Liver (tissue), 8 donors: Measurements from ENCODE around the gene LOC128125822.

ENCODE experiments used
- DNase-seq: peaks from one replicate; pipeline ENCODE4 v3.0.0-alpha.2; 2017; ENCODE audit warnings: low spot score
- H3K27ac ChIP-seq, 2 donors: one replicate each; pipeline ENCODE4 v1.7.0; 2013; ENCODE audit warnings: inconsistent platforms in 2 of 2, low read length in 2 of 2, control low read depth in 1 of 2, low read depth in 1 of 2, mild to moderate bottlenecking in 1 of 2
- H3K27me3 ChIP-seq, 4 donors: one replicate each; pipeline versions ENCODE4 v1.6.1 to v1.7.0; 2013; ENCODE audit warnings: low read length in 3 of 4, inconsistent platforms in 1 of 4, mild to moderate bottlenecking in 1 of 4, moderate library complexity in 1 of 4; ENCODE audit not compliant: control insufficient read depth in 4 of 4, insufficient read depth in 4 of 4
- H3K36me3 ChIP-seq, 4 donors: one replicate each; pipeline versions ENCODE4 v1.6.1 to v1.7.0; 2013; ENCODE audit warnings: low read length in 3 of 4, mild to moderate bottlenecking in 3 of 4, low read depth in 1 of 4, moderate library complexity in 1 of 4; ENCODE audit not compliant: control insufficient read depth in 4 of 4, insufficient read depth in 3 of 4
- H3K4me1 ChIP-seq, 4 donors: one replicate each; pipeline versions ENCODE4 v1.6.1 to v1.7.0; 2013; ENCODE audit warnings: low read length in 3 of 4, mild to moderate bottlenecking in 3 of 4, moderate library complexity in 1 of 4; ENCODE audit not compliant: control insufficient read depth in 4 of 4, insufficient read depth in 4 of 4
- H3K4me3 ChIP-seq, 3 donors: one replicate each; pipeline versions ENCODE4 v1.6.1 to v1.7.0; 2013; ENCODE audit warnings: low read length in 3 of 3, control low read depth in 1 of 3, low read depth in 1 of 3, mild to moderate bottlenecking in 1 of 3
- H3K9ac ChIP-seq, 2 donors: one replicate each; pipeline ENCODE4 v1.7.0; 2013; ENCODE audit warnings: low read length in 2 of 2, mild to moderate bottlenecking in 2 of 2, moderate library complexity in 2 of 2, control low read depth in 1 of 2, low read depth in 1 of 2
- H3K9me3 ChIP-seq, 4 donors: one replicate each; pipeline versions ENCODE4 v1.6.1 to v1.7.0; 2013; ENCODE audit warnings: low read length in 3 of 4; ENCODE audit not compliant: control insufficient read depth in 4 of 4
- CTCF ChIP-seq: fragments of 150-350 bp; IDR thresholded peaks from 2 replicates; pipeline ENCODE4 v1.5.1; 2017; ENCODE audit warnings: improper control_type of control experiment, low read depth, low read length; ENCODE audit not compliant: missing input control
- EGR1 ChIP-seq, 2 donors: IDR thresholded peaks; 2 replicates each; pipeline ENCODE4 v1.6.1; 2016 to 2018; ENCODE audit warnings: antibody characterized with exemption in 2 of 2, low read depth in 2 of 2
- FOXA1 ChIP-seq: IDR thresholded peaks from 2 replicates; pipeline ENCODE4 v1.6.1; 2016; ENCODE audit warnings: antibody characterized with exemption
- FOXA2 ChIP-seq: IDR thresholded peaks from 2 replicates; pipeline ENCODE4 v1.6.1; 2016; ENCODE audit warnings: antibody characterized with exemption
- GABPA ChIP-seq, 2 donors: IDR thresholded peaks in 1 of 2; conservative IDR thresholded peaks in 1 of 2; 2 replicates each; pipeline ENCODE4 v1.6.1; 2016; ENCODE audit warnings: antibody characterized with exemption in 2 of 2, mild to moderate bottlenecking in 1 of 2, moderate library complexity in 1 of 2
- HNF4A ChIP-seq, 2 donors: conservative IDR thresholded peaks; 2 replicates each; pipeline ENCODE4 v1.6.1; 2016; ENCODE audit warnings: antibody characterized with exemption in 2 of 2, mild to moderate bottlenecking in 2 of 2
- HNF4G ChIP-seq: IDR thresholded peaks from 2 replicates; pipeline ENCODE4 v1.6.1; 2016; ENCODE audit warnings: antibody characterized with exemption
- JUND ChIP-seq, 2 donors: IDR thresholded peaks; 2 replicates each; pipeline ENCODE4 v1.6.1; 2016; ENCODE audit warnings: antibody characterized with exemption in 2 of 2
- MAX ChIP-seq: IDR thresholded peaks from 2 replicates; pipeline ENCODE4 v1.6.1; 2016; ENCODE audit warnings: antibody characterized with exemption
- NR2F2 ChIP-seq: IDR thresholded peaks from 2 replicates; pipeline ENCODE4 v1.6.1; 2016; ENCODE audit warnings: antibody characterized with exemption
- RAD21 ChIP-seq, 2 donors: IDR thresholded peaks; 2 replicates each; pipeline ENCODE4 v1.6.1; 2016; ENCODE audit warnings: antibody characterized with exemption in 2 of 2, mild to moderate bottlenecking in 2 of 2
- RXRA ChIP-seq, 2 donors: IDR thresholded peaks; 2 replicates each; pipeline ENCODE4 v1.6.1; 2017 to 2018; ENCODE audit warnings: antibody characterized with exemption in 2 of 2, mild to moderate bottlenecking in 1 of 2
- SP1 ChIP-seq: IDR thresholded peaks from 2 replicates; pipeline ENCODE4 v1.6.1; 2018; ENCODE audit warnings: antibody characterized with exemption, mild to moderate bottlenecking
- TAF1 ChIP-seq: conservative IDR thresholded peaks from 2 replicates; pipeline ENCODE4 v1.6.1; 2016; ENCODE audit warnings: antibody characterized with exemption, mild to moderate bottlenecking
- YY1 ChIP-seq: IDR thresholded peaks from 2 replicates; pipeline ENCODE4 v1.6.1; 2016; ENCODE audit warnings: antibody characterized with exemption, mild to moderate bottlenecking
- ZBTB33 ChIP-seq: IDR thresholded peaks from 2 replicates; pipeline ENCODE4 v1.6.1; 2016; ENCODE audit warnings: antibody characterized with exemption
- WGBS: extraction: QIAGEN DNeasy Blood & Tissue Kit; methylation state at CpG from one replicate; pipeline ENCODE4 v1.1.7; 2013; 5-methylcytosine and 5-hydroxymethylcytosine counted together
- donor health status: healthy.
- donor health status: healthy.
- donor health status: healthy.
- donor health status: healthy.
- donor health status: healthy.

Gene LOC128125822

GRCh38 chr6:63533026-63533425 lies 39.3 kb upstream of the LOC128125822 start:
- peaks cover 0 to 4% (median 1%) of the 10 kb centered on the region in 4 donors for H3K36me3 ChIP-seq
- H3K9ac ChIP-seq, result no peak overlapping the region
- TF ChIP-seq FOXA2 (no peak), JUND (IDR thresholded peaks at IDR 0.05) (no peak), FOXA1 (no peak), NR2F2 (no peak), YY1 (no peak), HNF4G (no peak), CTCF (no peak), SP1 (no peak), RXRA (IDR thresholded peaks at IDR 0.05) (no peak), EGR1 (IDR thresholded peaks at IDR 0.05; ENCODE audit: low read depth in 2 of 2) (no peak), ZBTB33 (no peak), MAX (no peak), TAF1 (no peak)
- no peaks in the 10 kb centered on the region for H3K27me3 ChIP-seq
- H3K9me3 ChIP-seq, result no peaks in the 10 kb centered on the region
- WGBS, result 92% methylated on average over 3 of the region's 3 CpGs
- peaks cover 10 to 26% (median 13%) of the 10 kb centered on the region in 4 donors for H3K4me1 ChIP-seq
- no peak for DNase-seq
- no peak overlapping the region for H3K27ac ChIP-seq
- H3K4me3 ChIP-seq, result no peak overlapping the region

- TF ChIP-seq FOXA1 (no peak), EGR1 (IDR thresholded peaks at IDR 0.05; ENCODE audit: low read depth in 2 of 2) (no peak), GABPA (IDR thresholded peaks at IDR 0.05 in 1 of 2, conservative IDR thresholded peaks at IDR 0.05 in 1 of 2) (no peak), TAF1 (no peak), RAD21 (IDR thresholded peaks at IDR 0.05) (no peak), CTCF (no peak), RXRA (IDR thresholded peaks at IDR 0.05) (no peak), HNF4G (no peak), ZBTB33 (no peak), HNF4A (conservative IDR thresholded peaks at IDR 0.05) (no peak), YY1 (no peak)
- Histone ChIP-seq H3K4me3 (no peak overlapping the region), H3K4me1 (peaks cover 10 to 32% (median 15%) of the 10 kb centered on the region in 4 donors), H3K36me3 (peaks cover 0 to 6% (median 1%) of the 10 kb centered on the region in 4 donors), H3K27me3 (no peaks in the 10 kb centered on the region), H3K9ac (no peak overlapping the region), H3K9me3 (no peaks in the 10 kb centered on the region), H3K27ac (no peak overlapping the region)
- DNase-seq, result no peak
- WGBS, result 94% methylated on average over 4 of the region's 4 CpGs
Observed at GRCh38 chr6:63533952-63534351, 38.3 kb upstream of the LOC128125822 start.
